Measurements from ENCODE around the gene HIVEP3. TPM values are rescaled to one million over a fixed set of nuclear protein-coding genes. Genes with fewer than 3 reads are reported as not detected.

HIVEP3 gene
- total RNA-seq, 1 experiment from 2014 or later, result 1.2 TPM

- TF ChIP-seq, protein P1, sequence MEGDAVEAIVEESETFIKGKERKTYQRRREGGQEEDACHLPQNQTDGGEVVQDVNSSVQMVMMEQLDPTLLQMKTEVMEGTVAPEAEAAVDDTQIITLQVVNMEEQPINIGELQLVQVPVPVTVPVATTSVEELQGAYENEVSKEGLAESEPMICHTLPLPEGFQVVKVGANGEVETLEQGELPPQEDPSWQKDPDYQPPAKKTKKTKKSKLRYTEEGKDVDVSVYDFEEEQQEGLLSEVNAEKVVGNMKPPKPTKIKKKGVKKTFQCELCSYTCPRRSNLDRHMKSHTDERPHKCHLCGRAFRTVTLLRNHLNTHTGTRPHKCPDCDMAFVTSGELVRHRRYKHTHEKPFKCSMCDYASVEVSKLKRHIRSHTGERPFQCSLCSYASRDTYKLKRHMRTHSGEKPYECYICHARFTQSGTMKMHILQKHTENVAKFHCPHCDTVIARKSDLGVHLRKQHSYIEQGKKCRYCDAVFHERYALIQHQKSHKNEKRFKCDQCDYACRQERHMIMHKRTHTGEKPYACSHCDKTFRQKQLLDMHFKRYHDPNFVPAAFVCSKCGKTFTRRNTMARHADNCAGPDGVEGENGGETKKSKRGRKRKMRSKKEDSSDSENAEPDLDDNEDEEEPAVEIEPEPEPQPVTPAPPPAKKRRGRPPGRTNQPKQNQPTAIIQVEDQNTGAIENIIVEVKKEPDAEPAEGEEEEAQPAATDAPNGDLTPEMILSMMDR (IDR thresholded peaks at IDR 0.05; ENCODE audit: unreplicated experiment), result no peak
- H3K9me3 Mint-ChIP-seq (ENCODE audit: unreplicated experiment), result no peaks in the 10 kb centered on the region
- CTCF ChIA-PET, result interaction anchor here (0.6 kb wide), 1 partner anchor 44 kb away, joined by 3 read pairs; no protein-coding TSS in a partner anchor
- H3K4me1 Mint-ChIP-seq (ENCODE audit: insufficient read depth, unreplicated experiment), result peaks cover 3% of the 10 kb centered on the region
- no peak overlapping the region for H3K4me3 Mint-ChIP-seq (ENCODE audit: unreplicated experiment)
- H3K27me3 Mint-ChIP-seq (ENCODE audit: insufficient read depth, unreplicated experiment), result peaks cover 8% of the 10 kb centered on the region
- intact Hi-C loops (cut with micrococcal nuclease), result no loop called here
- H3K27ac Mint-ChIP-seq (ENCODE audit: low read depth, unreplicated experiment), result no peak overlapping the region
- no peaks in the 10 kb centered on the region for H3K36me3 Mint-ChIP-seq (ENCODE audit: insufficient read depth, unreplicated experiment)
- POLR2A ChIA-PET, result no interaction called here
- no TSS peak for BruUV-seq (replicated peaks)
- no peak for DNase-seq (ENCODE audit: unreplicated experiment)
Observed at GRCh38 chr1:41738475-41738874, 180.2 kb downstream of the HIVEP3 start.

DNA sequence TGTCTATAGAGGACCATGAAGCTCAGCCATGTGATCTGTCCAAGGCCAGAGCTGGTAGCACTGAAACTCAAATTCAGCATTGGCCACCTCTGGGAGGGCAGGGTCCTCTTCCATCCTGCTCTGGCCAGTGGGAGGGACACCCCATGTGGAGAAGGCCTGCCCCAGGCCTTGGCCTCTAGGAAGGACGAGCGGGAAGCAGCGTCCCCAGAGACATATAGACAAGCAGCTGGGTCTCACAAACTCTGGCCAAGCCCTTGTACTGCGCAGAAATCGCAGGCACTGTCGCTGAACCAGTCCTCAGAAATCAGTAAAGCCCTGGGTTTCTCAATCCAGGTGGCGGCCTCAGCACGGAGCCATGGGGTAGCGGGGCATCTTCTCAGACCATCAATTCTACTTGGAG lies 180.7 kb downstream of the HIVEP3 start:
- H3K36me3 Mint-ChIP-seq (ENCODE audit: insufficient read depth, unreplicated experiment), result no peaks in the 10 kb centered on the region
- intact Hi-C loops (cut with micrococcal nuclease), result no loop called here
- no TSS peak for BruUV-seq (replicated peaks)
- no peak for DNase-seq (ENCODE audit: unreplicated experiment)
- no peak overlapping the region for H3K4me3 Mint-ChIP-seq (ENCODE audit: unreplicated experiment)
- H3K27ac Mint-ChIP-seq (ENCODE audit: low read depth, unreplicated experiment), result no peak overlapping the region
- H3K27me3 Mint-ChIP-seq (ENCODE audit: insufficient read depth, unreplicated experiment), result peaks cover 8% of the 10 kb centered on the region
- TF ChIP-seq, protein P1 (IDR thresholded peaks at IDR 0.05; ENCODE audit: unreplicated experiment), result no peak
- no peaks in the 10 kb centered on the region for H3K4me1 Mint-ChIP-seq (ENCODE audit: insufficient read depth, unreplicated experiment)
- no peaks in the 10 kb centered on the region for H3K9me3 Mint-ChIP-seq (ENCODE audit: unreplicated experiment)
- ChIA-PET CTCF (no interaction called here), POLR2A (interaction anchor here (0.6 kb wide), 1 partner anchor 450 kb away, joined by 4 read pairs; no protein-coding TSS in a partner anchor)

- POLR2A ChIA-PET, result no interaction called here
- Mint-ChIP-seq H3K9me3 (ENCODE audit: unreplicated experiment) (no peaks in the 10 kb centered on the region), H3K4me1 (ENCODE audit: insufficient read depth, unreplicated experiment) (no peaks in the 10 kb centered on the region), H3K36me3 (ENCODE audit: insufficient read depth, unreplicated experiment) (no peaks in the 10 kb centered on the region), H3K4me3 (ENCODE audit: unreplicated experiment) (no peak overlapping the region), H3K27me3 (ENCODE audit: insufficient read depth, unreplicated experiment) (peaks cover 8% of the 10 kb centered on the region), H3K27ac (ENCODE audit: low read depth, unreplicated experiment) (no peak overlapping the region)
- no TSS peak for BruUV-seq (replicated peaks)
- TF ChIP-seq, protein P1 (IDR thresholded peaks at IDR 0.05; ENCODE audit: unreplicated experiment), result no peak
- no peak for DNase-seq (ENCODE audit: unreplicated experiment)
- intact Hi-C loops (cut with micrococcal nuclease), result no loop called here
- CTCF ChIA-PET, result no interaction called here
Observed at GRCh38 chr1:41735631-41736260, 183.0 kb downstream of the HIVEP3 start.

DNA sequence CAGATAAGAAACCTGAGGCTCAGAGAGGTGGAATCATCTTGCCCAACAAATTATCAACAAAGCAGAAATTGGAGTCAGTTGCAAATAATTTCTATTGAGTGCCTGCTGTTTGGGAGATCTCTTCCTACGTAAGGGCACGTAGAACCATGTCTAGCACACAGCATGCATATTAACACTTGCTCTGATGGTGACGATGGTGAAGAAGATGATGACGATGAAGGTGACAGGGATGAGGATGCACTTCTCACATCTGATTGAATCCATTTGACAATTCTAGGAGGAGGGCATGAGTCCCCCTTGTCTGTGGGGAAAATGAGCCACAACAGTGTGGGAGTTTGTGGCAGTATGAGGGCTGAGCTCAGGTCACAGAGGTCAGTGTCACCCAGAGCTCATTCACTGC lies 183.6 kb downstream of the HIVEP3 start:
- no peak for DNase-seq (ENCODE audit: unreplicated experiment)
- peaks cover 8% of the 10 kb centered on the region for H3K27me3 Mint-ChIP-seq (ENCODE audit: insufficient read depth, unreplicated experiment)
- no TSS peak for BruUV-seq (replicated peaks)
- no peaks in the 10 kb centered on the region for H3K36me3 Mint-ChIP-seq (ENCODE audit: insufficient read depth, unreplicated experiment)
- ChIA-PET POLR2A (no interaction called here), CTCF (no interaction called here)
- TF ChIP-seq, protein P1 (IDR thresholded peaks at IDR 0.05; ENCODE audit: unreplicated experiment), result no peak
- intact Hi-C loops (cut with micrococcal nuclease), result no loop called here
- no peak overlapping the region for H3K27ac Mint-ChIP-seq (ENCODE audit: low read depth, unreplicated experiment)
- no peaks in the 10 kb centered on the region for H3K4me1 Mint-ChIP-seq (ENCODE audit: insufficient read depth, unreplicated experiment)
- no peak overlapping the region for H3K4me3 Mint-ChIP-seq (ENCODE audit: unreplicated experiment)
- no peaks in the 10 kb centered on the region for H3K9me3 Mint-ChIP-seq (ENCODE audit: unreplicated experiment)

Data from MCF 10A (cell line).